ENCODE data around the gene GADL1. TPM values are rescaled to one million over a fixed set of nuclear protein-coding genes. Genes with fewer than 3 reads are reported as not detected.
A peak's percentile ranks its signal among the peaks of the same experiment; 100 is the strongest.

GADL1 gene
- polyA plus RNA-seq, 4 donors = 2.8 to 4.3 (median 3.8) TPM

DNA sequence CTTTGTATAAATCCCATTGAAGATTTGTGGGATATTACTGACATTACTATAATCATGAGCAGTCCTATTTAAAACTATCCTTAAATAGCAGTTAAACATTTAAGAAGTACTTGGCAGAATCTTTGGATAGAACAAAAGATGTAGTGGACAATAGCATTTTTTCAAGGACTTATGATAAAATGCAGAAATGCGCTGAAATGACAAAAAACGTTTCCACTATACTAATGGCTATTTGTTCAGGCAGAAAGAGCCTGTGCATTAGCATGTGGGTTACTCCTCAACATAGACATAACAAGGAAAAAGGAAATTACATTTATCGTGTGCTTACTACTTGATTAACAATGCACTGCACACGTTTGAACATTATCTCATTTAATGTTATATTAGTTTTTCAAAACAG is 80.7 kb downstream of the GADL1 start:
- no peak for DNase-seq (ENCODE audit: low read depth in 4 of 4, low spot score in 3 of 4)

DNA sequence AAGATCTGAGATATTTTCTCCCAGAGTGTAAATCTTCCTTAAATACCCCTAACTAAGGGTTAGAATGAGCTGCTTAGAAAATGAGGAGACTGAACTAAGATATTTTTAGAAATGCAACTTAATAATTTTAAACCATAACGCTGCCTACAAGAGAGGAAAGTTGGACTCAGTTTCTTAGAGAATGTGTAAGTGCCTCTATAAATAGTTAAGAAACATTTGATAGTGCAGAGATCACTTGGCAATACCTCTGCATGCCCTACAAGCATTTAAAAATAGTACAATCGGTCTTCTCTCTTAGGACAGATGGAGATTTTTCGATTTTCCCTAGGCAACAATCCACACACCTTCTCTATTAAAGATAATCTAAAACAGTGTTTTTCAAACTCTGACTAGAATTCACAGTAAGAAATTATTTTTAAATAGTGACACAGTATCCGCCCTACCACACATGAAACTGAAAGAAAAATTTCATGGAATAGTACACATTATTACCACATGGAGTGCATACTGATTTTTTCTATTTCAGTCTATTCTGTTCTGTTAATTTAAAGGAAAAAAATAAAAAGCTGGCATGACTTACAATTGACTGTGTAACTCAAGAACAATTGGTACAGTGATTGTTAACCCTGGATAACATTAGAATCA is 83.2 kb downstream of the GADL1 start:
- no peak for DNase-seq (ENCODE audit: low read depth in 4 of 4, low spot score in 3 of 4)

DNA sequence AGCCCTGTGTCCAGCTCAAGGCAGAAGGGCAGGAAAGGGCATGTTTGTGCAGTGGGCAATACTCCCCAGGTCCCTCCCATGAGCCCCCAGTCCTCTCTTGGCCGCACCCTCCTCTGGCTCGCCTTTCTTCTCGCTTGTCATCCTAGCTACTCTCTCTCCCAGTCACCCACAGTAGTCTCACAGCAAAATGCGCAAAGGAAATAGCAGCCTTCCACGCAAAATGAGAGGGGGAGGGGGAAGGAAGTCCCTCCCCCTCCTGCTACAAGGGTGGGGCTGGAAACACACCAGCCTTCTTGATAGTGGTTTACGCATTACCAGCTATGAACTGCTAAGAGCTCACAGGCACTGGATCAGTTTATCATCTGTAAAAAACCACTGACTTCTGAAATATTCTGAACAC is 83.8 kb downstream of the GADL1 start:
- no peak for DNase-seq (ENCODE audit: low read depth in 4 of 4, low spot score in 3 of 4)

DNA sequence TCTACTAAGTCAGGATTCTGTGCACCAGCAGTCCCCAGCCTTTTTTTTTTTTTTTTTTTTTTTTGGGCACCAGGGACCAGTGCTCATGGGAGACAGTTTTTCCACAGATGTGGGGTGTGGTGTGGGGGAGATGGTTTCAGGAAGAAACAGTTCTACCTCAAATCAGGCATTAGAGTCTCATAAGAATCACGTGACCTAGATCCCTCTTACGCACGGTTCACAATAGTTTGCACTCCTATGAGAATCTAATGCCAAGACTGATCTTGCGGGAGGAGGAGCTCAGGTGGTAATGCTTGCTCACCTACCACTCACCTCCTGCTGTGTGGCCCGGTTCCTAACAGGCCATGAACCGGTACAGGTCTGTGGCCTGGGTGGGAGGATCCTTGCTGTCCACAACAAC is 88.8 kb downstream of the GADL1 start:
- no peak for DNase-seq (ENCODE audit: low read depth in 4 of 4, low spot score in 3 of 4)

DNA sequence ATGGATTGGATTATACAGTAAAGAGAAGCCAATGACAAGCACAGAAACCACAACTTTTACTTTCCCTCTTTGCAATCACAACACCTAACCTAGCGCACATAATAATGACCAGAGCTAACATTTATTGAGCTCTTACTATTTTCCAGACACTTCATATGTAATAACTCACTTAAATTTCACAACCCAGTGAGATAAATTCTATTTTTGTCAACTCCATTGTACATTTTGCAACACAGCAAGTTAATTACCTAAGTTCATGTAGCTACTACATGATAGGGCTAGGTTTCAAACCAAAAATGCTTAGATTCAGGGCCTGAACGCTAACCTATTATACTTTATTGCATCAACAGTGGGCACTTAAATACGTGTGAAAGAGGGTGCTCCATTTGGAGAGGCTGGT is 89.5 kb downstream of the GADL1 start:
- DNase-seq (ENCODE audit: low read depth in 4 of 4, low spot score in 3 of 4) = no peak

DNA sequence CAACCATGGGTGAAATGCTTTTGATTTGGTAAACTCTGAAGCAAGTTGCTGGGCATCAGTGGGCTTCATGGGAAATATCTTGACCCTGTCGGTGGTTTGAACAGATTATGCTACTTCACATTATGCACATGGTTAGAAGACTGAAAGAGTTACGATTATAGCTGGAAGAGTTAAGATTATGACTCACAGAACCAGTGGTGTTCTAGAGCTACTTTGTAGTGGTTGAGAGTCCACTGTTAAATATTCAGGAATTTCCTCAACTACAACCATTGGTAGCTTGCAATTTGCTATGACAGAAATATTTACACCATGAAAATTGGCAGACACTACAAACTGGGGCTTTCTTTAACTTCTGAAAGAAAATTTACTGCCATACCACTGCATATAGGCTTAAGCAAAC is 99.3 kb downstream of the GADL1 start:
- DNase-seq (ENCODE audit: low read depth in 4 of 4, low spot score in 3 of 4) = no peak

DNA sequence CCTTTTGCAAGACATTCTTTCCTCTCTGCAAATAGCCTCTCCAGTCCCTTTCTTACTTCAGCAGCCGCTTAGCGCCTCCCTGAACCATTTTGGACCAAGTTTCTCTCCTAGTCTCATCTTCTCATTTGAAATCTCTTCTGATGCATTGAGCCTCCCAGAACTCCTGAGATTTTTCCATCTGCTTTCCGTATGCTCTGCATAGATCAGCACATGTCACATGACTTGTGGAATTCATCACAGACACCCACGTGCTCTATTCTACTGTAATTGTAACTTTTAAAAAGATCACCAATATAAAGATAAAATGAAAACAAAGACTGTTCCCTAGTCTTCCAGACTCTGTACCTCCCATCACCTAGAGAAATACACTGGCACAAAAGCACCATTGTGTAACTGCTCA is 100.7 kb downstream of the GADL1 start:
- DNase-seq (ENCODE audit: low read depth in 4 of 4, low spot score in 3 of 4) = no peak

DNA sequence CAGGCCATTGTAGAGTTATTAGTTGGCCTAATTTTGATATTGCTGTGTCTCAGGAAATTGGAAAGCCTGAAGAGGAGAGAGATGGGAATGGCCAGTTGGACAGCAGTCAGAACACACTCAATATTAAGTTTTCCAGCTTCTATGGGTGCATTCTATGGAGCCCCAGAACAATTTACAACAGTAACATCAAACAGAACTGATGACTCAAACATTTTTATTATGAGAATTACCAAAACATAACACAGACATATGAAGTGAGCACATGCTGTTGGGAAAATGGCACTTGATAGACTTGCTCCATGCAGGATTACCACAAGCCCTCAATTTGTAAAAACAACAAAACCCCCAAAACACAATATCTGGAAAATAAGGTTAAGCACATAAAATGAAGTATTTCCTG is 104.3 kb downstream of the GADL1 start:
- DNase-seq (ENCODE audit: low read depth in 4 of 4, low spot score in 3 of 4) = no peak

DNA sequence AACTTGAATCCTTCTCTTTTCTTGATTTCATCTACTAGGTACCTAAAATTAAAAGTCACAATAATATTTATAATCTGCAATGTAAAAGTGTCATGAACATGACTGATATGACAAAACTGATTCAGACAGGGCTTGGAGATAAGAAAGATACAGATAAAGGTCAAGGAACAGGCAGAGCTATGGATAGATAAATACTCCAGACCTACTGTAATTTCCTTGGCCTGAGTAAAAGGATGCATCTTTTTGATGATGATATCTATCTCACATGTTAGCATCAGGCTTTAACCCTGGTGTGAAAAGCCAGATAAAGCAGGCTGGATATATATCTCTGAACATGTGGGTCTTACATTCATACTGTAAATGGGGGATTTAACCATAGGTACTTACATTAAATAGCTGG is 108.1 kb downstream of the GADL1 start:
- DNase-seq (ENCODE audit: low read depth in 4 of 4, low spot score in 3 of 4) = no peak

DNA sequence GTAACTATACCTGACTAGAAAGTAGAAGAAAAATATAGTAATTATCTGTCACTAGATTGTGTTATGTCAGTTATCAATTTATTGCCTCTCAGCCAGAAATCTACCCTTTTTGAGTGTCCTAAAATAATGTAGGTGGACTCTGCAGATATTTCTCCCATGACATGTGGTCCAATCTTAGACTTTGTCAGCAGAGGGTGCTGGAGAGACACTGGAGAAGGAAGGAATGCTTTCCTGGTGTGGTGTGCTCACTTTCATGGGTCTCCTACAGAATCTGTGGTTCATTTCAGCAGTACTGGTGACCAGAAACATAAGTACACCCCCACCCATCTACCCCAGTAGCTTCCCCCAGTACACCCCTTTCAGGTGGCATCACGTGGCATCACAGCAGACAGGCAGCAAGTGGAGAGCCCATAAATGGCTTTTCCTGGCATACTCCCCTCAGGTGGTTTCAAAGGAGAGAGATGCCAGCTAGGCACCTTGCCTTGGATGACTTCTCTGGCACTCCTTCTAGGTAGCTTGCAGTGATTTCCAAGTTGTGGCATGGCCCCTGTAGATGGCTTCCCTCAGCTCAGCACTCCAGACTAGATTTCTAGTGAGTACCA is 114.7 kb downstream of the GADL1 start:
- DNase-seq (ENCODE audit: low read depth in 4 of 4, low spot score in 3 of 4) = no peak

DNA sequence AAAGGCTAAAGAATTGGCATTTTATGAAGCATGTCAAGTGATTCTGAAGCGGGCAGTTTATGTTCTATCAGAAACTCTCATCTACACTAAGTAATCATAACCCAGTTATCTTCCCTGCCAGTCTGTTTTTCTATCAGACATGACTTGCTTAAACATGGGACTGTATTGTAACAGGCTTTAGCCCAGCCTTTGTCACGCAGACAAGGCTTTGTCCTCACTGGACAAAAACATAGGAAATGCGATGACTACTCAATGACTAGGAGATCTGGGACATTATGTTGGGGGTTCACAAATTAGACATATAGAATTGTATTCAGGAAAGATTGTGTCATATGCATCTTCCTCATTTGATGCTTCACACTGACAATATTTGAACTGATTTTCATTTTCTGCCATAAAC is 115.5 kb downstream of the GADL1 start:
- no peak for DNase-seq (ENCODE audit: low read depth in 4 of 4, low spot score in 3 of 4)

DNA sequence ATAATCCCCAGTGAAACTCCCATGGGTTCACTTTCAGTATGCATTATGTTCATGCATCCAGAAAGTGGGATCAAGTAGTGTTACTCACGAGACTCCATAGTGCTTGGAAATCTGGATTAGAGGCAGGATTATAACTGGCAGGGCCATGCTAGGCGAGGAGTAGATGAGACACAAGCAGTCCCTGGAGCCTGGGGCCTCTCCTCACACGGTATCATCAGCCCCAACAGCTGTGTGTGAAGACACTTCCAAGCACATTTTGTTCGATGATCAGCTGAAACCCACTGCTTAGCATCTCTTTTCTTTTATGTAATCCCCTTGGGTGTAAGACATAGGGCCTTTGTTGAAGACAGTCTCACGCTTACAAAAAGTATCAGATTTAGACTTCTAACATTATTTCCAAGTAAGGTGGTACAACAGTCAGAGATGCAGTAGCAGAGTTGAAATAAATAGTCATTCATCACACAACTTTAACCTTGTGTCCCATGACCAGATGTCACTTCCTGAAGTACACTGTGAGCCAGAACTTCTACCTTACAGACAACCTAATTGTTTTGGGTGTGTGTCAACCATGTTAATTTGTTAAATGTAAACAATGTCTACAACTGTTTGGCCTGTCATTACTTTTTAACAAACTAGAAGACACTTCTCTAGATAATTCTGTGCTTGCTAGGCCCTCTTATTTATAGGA is 116.9 kb downstream of the GADL1 start:
- DNase-seq (ENCODE audit: low read depth in 4 of 4, low spot score in 3 of 4) = no peak

DNA sequence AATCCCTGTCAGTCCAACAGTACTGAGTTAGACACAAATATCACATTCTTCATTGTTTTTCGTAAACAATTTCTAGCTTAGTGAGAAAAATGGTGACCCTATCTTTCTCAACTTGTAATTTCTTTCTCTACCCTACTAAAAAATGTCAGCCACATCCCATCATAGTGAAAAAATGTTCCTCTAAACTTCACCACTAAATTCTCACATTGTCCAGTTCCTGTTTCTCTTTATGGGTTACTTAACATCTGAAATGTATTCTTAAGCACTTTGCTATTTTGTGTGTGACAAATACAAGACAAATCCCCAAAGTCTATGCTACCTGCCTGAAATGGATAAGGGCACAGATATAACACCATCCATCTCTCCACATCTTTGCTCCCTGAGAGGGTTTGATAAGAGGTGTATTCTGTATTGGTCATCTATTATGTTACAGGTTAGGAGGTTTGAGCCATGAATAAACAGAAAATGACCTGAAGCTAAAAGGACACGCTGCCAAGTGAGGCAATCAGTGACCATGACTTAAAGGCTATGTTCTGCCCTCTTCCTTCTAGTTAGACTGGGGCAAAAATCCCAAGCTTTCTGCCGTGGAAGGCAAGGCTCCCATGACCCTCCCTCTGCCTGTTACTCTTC is 118.2 kb downstream of the GADL1 start:
- no peak for DNase-seq (ENCODE audit: low read depth in 4 of 4, low spot score in 3 of 4)

DNA sequence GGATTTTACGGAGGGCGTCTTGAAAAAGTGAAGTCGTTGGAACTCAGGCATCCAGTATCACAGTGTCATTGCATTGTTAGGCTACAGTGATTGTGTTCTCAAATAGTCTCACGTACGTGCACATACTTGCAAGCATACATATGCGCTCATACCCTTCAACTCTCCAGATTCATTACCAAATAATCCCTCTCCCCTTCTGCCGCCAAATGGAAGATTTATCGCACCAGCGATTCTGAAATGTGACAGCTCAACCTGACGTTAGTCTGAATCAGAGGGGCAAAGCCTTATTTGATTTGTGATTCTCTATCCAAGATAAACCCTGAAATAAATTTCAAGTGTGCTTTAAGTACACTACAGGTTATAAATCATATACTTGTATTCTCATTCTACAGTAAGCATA is 119.4 kb downstream of the GADL1 start:
- DNase-seq (ENCODE audit: low read depth in 4 of 4, low spot score in 3 of 4) = peak; percentile 13 to 43 (median 32)

DNA sequence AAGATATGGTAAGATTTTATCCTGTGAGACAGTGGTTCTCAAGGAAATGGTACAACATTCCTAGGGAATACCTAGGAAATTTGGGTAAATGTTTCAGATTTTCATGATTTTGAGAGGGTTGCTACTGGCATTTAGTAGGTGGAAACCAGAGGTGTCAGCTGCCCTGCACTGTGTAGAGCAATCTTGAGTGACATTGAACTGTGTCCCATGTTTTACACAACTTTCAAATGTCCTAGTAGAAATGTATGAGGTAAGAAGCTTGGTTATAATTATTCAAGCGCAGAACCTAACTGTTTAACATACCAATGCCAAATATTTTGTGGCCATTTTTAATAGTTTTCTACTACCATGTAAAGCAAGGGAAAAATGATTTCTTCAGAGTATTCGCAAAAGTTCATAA is 120.4 kb downstream of the GADL1 start:
- no peak for DNase-seq (ENCODE audit: low read depth in 4 of 4, low spot score in 3 of 4)

DNA sequence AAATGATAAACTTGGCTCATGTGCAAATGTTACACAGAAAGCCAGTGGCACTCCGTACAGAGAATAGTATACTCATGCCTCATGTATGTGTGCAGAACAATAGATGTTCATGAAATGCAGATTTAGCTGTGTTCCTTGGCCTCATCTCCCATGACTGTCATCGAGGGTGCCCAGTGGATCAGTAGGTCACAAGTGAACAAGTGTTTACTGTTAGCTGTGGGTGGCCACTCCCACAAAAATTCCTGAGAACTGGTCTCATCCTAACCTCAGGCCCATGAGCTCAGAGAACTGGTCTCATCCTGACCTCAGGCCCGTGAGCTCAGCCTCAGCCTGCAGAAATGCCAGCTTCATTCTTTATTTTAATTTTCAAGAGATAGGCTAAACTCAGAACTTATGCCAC is 124.1 kb downstream of the GADL1 start:
- no peak for DNase-seq (ENCODE audit: low read depth in 4 of 4, low spot score in 3 of 4)

DNA sequence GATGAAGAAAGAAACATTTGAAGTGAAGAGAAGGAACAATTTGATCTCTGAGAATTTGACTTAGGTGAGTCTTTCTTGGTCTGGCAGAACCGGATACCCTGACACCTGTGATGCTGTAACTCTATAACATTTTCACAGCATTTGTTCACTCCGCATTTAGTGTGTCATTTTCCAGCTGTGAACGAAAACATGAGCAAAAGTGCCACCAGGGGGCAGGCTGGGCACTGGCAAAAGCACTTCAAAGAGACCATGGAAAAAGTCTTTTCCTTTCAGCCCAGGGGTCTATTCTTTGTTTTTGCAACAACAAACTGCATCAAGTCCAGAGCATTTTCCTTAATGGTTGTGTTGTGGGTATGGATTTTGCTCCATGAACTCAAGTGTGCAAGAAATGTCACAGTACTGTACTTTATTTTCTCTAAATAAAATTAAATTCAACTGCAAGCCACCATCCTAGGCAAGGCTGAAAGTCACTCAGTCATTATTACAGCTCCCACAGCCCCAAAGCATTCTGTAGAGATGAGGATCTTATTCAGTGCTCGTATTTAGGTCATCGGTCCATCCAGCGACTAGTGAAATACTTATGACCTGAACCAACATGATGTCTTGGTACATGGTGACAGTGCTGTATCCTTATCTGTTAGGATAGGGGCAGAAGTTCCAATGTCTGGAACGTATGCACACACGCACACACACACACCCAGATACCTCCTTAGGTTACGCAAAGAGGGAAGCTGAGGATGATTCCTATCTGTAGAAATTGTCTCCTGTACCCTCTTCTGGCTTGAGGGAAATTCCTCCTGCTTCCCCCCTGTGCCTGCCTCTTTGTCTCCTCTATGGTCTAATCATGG is 125.5 kb downstream of the GADL1 start:
- DNase-seq (ENCODE audit: low read depth in 4 of 4, low spot score in 3 of 4) = peak; percentile 59 to 76 (median 66)

DNA sequence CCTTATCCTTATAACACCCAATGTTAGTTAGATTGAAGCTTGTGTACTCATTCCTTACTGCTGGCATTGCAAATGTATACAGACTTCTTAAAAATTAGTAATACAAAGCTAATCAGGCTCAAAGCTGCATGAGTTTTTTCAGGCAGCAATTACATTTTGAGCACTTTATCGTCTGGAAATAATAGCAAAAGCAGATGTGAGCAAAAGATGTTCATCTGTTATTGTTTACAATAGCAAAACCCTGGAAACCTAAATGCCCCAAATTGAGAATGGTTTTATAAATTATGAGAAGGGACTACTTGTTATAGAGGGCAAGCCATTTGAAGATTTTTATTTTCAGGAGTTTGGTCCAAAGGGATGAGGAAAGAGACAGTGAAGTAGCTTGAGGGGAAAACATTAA is 126.4 kb downstream of the GADL1 start:
- no peak for DNase-seq (ENCODE audit: low read depth in 4 of 4, low spot score in 3 of 4)

DNA sequence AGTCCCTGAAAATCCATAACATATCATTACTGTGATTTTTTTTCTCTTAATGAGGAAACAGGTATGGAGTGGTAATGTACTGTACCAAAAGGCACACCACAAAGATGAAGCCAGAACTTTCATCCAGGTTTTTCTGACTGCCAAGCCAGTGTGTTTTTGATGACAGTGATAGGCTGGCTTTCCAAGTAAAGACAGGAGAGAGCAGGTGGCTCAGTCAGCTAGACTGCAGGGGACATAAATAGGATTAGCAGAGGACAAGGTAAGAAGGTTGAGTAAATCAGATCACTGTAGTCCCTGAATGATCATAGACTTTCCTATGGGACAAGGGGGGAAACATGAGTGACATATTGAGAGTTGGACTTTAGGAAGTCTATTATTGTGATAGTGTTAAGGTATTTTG is 127.9 kb downstream of the GADL1 start:
- DNase-seq (ENCODE audit: low read depth in 4 of 4, low spot score in 3 of 4) = no peak

DNA sequence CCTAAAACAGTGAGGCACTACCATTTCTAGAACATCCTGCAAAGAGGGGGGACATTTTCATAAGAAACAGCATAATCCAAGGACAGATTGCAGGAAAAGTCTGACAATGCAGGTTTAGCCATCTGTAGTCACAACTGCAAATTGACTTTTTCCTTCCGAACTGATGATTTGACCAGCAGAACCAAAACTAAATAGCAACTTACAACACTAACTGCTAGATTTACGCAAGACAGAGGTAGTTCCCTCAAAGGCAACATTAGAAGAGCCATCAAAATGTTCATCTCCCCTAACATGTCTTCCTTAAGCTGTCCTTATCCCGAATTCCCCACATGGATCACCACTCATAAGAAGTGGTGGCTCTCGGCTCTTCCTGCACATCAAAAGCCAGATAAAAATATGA is 129.6 kb downstream of the GADL1 start:
- no peak for DNase-seq (ENCODE audit: low read depth in 4 of 4, low spot score in 3 of 4)

DNA sequence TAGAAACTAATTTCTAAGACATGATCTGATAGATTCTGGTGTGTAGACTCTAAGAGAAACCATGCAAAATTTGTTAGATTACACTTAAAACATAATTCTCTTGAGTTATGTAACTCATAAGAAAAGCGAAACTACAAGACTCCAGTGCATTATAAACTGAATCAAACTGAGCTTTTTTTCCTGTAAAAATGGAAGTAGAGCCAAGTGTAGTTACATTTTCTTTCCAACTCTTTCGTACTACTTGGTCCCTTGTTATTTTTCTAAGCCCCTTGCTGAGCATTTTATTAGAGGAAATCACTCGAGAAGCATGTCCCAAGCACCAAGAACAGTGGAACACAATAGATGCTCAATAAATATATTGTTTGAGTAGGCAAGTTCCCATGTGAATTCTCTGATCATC is 130.2 kb downstream of the GADL1 start:
- DNase-seq (ENCODE audit: low read depth in 4 of 4, low spot score in 3 of 4) = no peak
